T1000 (cell line): ENCODE data around the gene AP3S2.
"Not testable (repeated sequence)": the region's sequence is repeated elsewhere in the genome, so short reads cannot be mapped to it uniquely, and the experiment has no call there.

Source experiments
- DNase-seq: peaks from one replicate; lab custom pipeline; 2025; ENCODE audit warnings: mixed read lengths; lab: John Stamatoyannopoulos, UW

AP3S2 gene

DNA sequence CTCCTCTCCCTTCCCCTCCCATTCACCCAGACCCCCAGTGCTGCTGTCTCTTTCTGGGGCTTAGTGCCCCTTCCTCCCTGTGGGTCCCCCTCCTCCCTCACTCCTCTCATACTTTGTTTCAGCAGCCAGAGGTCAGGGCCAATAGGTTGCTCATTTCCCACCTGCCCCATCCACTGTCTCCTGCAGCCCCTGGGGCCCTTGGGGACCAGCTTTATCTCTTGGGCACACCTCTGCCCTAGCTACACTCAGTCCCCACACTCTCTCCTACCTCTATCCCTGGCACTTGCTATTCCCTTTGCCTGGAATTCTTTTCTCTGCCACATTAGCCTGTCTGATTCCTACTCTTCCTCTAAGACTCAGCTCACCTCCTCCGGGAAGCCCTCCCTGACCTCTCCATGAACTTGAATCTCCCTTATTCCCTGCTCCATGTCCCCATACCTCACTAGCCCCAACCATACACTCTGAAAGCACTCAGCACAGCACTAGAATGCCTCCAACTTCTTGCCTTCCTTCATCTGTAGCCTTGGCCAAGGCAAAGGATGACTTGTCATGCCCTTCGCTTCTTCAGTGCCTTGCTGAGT lies 93.8 kb downstream of the AP3S2 start:
- DNase-seq: no peak

DNA sequence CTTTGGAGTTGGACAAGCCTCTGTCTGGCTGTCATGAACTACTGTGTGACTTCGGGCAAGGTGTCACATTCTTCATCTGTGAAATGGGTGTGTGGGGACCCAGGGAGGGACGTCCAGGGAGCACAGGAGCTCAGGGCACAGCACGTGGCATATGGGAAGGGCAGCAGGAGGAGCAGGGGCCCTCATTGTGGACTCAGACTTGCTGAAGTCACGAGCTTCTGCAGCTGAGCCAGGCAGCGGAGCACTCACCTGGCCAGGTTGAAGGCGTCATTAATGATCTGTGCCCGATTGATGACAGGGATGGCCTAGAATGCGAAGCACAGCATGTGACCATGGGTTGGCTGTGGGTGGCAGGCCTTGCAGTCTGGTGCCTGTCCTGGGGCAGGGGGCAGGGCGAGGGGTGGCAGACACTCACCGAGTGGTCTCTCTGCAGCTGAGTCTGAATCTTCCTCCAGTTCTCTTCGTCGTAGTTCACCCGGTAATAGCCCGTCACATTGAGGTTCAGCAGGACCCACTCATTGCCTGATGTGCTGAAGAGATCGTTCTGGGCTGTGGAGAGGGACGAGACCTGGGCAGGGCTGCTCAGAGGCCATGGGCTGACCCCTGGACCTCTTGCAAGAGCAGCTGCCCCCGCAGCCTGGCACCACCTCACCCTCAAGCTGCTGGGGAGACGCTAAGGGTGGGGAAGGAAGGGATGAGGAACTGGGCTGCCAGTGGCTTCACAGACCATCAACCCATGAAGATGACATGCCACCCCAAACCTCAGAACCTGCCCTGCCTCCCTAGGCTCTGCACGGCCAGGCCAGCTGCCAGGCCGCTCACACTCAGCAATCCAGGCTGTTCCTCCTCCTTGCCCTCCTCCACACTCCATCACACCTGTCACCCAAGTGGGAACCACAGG lies 94.5 kb downstream of the AP3S2 start:
- DNase-seq: no peak

DNA sequence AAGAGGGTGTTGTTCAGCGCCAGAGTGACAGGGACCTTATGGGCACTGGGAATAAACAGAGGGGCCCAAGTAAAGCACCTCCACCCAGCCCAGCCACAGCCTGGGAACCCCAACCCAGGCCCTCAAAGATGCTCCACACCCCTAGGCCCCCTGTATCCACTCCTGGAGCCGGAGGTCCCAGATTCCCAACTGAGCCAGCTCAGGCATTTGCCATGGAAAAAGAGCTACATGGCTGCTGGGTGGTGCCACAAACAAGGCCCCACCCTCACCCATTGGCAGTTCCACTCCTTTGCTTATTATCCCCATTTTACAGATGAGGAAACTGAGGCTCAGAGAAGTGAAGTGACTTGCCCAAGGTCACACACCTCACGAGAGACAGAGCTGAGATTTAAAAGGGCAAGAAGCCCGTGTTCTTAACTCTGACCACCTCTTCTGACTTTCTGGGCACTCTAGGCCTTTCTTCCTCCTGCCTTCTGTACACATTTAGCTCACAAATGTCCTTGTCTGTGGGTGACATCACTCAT lies 96.1 kb downstream of the AP3S2 start:
- no peak for DNase-seq

DNA sequence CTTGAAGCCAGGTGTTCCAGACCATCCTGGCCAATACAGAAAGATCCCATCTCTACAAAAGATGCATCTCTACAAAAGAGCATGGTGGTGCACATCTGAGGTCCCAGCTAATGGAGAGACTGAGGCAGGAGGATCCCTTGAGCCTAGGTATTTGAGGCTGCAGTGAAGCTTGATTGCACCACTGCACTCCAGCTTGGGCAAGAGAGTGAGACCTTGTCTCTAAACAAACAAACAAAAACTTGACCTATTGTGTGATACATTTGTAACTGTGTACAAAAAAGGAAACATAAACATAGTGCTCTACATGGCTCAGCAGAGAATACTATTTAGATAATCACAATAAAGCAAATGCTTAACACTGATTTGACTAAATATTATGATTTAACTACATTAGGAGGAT lies 97.8 kb downstream of the AP3S2 start:
- no peak for DNase-seq

DNA sequence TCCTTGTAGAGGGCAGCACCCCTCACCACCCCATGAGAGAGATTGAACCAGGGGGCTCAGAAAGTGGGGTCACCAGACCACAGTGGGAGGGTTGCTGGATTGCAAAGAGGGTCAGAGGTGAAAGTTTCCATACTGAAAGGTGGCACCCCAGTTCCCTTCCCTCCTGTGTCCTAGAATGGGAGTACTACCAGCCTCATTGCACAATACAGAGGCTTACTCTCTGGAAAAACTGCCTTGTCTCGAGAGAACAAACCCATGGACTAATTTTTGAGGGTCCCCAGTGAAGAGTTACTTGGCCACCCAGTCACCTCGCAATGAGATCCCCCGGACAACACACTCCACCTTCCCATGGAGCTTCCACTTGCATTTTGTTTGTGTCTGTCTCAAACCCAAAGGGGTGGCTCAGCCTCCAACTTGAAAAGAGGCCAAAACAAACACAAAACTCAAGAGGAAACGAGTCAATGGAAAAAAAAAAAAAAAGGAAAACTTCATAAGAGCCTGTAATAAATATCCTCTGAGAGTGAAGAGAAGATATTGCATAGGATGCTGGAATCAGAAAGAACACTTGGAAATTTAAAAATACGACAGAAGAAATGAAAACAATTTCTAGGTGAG lies 99.1 kb downstream of the AP3S2 start:
- DNase-seq: no peak

DNA sequence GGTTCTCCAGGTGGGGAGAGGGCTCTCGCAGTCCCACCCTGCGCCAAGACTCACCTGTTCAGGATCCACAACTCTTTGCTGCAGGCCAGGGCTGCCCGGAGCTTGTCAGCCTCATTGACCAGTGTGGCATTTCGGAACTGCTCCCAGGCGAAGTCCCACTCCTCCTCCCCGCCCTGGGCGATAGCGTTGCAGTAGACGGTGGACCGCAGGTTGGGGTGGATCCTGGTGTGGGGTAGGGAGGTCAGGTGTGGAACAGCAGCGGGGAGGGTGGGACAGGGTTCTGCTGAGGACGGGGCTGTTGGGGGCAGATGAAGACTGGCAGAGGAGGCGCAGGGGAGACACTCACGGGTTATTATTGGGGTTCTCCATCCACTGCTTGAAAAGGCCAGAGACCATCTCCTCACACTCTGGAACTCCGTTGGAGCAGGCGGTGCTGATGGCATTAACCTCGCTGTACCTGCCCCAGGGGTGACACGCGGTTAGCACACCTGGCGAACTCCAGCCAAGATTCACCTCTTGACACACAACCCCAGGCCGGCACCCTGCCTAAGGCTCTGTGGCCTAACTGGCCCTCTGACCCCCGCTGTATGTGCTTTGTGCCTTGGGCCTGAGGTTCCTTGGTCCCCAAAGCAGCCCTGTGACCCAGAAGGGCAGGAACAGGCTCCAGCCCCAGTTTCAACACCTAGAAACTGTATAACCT lies 101.5 kb downstream of the AP3S2 start:
- no peak for DNase-seq

DNA sequence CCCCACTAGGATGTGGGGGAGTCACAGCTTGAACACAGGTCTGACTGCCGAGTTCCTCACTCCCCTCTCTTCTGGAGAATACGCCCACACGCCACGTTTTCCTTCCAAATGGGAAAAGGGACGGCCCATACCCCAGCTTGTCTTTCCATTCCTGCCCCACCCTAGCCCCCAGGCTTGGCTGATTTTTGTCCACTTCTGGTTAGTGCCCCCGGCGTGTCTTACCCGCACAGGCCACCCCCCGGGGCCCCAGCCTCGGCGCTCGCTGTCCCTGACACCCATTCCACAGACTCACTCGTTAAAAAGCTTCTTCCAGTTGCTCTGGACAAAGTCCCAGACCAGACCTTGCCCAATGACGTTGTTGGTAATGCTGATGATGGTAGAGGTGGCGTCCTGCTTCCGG lies 103.1 kb downstream of the AP3S2 start:
- no peak for DNase-seq

DNA sequence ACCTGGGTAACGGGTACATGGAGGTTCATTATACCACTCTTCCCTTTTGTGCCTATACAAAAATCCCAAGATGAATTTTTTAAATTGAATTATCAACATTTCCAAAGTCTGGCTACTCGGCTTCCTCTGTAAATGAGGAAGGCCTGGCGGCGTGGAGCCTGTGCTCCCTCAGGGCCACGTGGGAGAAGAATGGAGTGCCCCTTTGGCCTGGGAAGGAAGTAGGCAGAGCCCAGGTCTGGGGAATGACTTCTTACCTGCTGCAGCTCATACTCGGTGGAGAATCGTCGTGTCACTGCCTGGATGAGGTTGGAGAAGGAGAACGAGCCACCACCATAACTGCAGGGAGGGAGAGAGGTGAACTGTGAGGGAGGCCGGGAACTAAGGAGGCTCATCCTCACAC lies 103.6 kb downstream of the AP3S2 start:
- DNase-seq: no peak

DNA sequence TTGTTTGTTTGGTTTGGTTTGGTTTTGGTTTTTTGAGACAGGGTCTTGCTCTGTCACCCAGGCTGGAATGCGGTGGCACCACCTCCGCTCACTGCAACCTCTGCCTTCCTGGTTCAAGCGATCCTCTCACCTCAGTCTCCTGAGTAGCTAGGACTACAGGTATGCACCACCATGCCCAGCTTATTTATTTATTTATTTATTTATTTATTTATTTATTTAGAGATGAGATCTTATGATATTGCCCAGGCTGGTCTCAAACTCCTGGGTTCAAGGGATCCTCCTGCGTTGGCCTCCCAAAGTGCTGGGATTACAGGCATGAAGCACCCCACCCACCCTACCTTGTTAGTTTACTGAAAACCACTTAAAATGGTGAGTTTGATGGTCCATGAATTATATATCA lies 105.2 kb downstream of the AP3S2 start:
- DNase-seq: not testable (repeated sequence)

DNA sequence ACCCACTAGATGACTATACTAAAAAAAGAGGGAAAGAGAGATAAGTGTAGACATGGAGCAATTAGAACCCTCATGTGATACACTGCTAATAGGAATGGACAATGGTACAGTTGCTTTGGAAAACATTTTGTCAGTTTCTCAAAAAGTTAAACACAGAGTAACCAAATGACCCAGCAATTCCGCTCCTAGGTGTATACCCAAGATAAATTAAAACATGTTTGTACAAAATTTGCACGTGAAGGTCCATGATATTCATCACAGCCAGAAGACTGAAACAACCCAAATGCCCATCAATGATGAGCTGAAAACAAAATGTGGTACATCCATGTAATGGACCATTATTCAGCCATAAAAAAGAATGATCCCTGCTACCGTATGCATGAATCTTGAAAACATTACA lies 105.8 kb downstream of the AP3S2 start:
- no peak for DNase-seq

DNA sequence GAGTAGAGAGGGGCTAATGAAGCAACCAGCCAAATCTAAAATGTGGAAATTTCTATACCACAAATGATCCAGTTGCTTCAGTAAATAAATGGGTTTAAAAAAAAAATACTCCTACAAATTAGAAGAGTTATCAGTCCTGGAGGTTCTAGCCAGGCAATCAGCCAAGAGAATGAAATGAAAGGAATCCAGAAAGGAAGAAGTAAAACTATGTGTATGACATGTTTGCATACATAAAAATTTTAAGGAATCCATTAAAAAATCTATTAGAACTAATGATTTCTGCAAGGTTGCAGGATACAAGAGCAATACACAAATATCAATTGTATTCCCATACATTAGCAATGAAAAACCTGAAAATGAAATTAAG lies 108.0 kb downstream of the AP3S2 start:
- DNase-seq: no peak

DNA sequence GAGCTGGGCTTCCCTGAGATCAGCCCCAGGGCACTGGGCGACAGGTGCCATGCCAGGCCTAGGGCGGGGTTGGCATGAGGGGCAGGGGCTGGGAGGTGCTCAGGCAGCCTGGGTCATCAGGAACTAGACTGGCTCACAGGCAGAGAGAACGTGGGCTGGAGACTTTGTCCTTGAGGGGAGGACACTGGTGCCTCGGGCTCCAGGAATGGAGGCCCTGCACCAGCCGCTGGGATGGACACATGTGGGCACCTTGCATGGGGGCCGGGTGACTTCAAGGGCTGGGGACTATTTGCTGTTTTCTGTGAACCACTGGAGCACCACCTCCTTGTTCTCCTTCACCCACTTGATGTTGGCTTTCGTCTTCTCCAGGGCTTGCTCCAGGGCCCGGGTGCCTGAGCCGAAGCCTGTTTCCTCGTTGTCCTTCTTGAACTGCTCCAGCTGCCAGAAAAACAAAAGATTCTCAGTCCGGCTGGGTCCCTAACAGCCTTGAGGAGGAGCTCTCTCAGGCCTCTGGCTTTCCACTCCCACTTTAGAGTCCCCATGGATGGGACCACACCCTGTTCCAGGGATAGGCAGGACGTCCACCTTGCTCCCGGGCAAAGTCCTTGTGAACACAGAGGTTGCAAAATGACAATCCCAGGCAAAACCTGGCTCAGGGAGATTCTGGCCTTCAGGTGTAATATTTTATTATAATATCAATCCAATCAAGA lies 108.6 kb downstream of the AP3S2 start:
- DNase-seq: no peak

DNA sequence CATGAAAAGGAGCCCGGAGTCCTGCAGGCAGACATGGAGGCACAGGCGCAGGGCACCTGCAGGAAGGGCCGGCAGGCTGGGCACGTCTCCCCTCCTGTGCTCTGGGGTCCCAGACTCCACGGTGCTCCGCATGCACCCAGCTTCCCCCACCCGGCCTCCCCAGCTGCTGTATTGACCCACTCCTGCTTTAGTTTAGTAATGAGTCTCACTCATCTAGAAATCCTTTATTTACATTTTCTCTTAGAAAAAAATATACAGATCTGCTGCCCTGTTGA lies 109.2 kb downstream of the AP3S2 start:
- no peak for DNase-seq

DNA sequence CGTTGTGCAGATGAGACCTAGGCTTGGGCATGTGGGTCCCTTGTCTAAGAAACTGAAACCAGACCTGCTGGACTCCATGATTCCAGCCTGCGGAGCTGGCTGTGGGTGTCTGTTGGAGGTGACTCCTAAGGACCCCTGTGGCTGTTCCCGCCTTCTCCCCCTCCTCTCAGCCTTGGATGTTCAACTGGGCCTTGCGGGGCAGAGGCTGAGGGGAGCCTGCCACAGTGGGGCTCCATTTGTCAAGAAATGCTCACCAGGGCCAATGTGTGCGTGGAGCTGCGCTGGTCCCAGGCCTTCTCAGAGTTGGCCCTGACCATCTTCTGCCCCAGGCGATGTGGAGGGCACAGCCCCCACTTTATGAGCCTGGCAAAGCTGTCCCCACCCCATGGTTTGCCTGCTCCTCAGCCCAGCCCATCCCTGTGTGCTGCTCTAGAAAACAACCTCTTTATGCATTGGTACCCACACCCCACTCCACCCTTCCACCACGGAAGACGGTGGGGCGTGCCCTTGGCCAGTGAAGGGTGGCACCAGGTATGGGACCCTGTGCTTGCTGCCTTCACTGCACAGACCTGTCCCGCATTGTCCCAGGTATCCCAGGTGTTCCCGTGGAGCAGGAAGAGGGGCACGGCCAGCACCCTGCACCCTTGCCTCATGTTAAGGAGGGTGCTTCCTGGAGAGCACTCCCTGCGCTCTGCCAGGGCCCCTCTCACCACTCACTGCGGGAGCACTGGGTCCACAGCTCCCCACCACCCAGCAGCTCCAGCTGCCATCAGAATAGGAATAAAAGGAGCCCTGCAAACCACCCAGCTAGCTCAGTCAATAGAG lies 109.7 kb downstream of the AP3S2 start:
- no peak for DNase-seq

DNA sequence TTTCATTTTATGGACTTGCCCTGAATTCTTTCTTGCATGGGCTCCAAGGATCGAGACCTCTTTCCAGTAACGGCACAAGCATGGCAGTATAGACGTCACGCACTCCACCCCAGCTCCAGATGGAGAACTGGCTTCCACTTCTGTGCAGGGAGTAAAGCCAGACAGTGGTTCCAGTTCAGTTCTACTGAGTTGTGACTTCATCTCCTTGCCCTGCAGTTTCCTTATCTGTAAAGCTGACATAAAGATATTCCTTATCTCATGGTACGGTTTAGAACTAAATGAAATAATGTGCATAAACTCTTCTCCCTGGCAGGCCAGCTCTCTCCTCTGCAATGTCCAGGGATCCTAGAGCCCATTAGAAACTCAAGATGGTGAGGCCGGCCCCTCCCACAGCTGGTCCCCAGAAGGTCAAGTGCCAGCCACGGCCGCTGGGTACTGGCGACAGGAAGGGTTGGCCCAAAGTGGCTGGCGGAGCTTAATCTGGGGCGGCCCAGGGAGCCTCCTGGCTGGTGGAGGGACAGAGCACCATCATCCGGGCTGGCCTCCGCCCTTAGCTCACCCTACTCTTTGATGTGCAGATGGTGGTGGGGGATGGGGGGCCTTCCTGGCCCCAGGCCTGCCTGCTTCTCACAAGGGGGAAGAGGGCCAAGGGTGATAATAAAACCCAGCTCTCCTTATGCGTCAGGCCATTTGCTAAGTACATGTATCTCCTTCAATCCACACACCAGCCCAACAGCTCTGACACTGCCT lies 110.5 kb downstream of the AP3S2 start:
- DNase-seq: no peak

DNA sequence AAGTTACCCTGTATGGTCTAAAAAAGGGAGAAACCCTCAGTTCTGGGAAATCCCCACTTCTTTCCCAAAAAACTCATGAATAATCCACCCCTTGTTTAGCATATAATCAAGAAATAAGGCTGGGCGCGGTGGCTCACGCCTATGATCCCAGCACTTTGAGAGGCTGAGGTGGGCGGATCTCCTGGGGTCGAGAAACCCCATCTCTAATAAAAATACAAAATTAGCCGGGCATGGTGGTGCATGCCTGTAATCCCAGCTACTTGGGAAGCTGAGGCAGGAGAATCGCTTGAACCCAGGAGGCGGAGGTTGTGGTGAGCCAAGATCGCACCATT lies 111.2 kb downstream of the AP3S2 start:
- not testable (repeated sequence) for DNase-seq

DNA sequence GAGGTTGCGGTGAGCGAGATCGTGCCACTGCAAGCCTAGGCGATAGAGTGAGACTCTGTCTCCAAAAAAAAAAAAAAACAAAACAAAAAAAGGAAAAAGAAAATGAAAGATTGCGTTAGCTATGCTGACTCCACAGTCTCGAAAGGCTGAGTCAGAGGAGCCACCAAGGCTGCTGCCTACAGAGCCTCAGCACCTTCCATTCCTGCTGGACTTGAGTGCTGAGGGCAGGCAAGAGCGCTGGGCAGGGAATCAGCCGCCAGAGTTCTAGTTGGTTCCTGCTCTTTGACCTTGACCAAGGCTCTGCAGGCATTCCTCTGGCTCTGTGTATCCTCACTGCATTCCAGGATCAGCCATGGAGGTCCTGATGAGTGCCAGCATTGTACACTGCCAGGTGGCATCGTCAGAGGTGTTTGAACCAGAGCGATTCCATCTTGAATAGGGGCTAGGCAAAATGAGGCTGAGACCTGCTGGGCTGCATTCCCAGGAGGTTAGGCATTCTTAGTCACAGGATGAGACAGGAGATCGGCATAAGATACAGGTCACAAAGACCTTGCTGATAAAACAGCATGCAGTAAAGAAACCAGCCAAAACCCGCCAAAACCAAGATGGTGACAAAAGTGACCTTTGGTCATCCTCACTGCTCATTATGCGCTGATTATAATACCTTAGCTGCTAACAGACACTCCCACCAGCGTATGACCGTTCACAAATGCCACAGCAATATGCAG lies 111.7 kb downstream of the AP3S2 start:
- DNase-seq: peak; percentile 32

DNA sequence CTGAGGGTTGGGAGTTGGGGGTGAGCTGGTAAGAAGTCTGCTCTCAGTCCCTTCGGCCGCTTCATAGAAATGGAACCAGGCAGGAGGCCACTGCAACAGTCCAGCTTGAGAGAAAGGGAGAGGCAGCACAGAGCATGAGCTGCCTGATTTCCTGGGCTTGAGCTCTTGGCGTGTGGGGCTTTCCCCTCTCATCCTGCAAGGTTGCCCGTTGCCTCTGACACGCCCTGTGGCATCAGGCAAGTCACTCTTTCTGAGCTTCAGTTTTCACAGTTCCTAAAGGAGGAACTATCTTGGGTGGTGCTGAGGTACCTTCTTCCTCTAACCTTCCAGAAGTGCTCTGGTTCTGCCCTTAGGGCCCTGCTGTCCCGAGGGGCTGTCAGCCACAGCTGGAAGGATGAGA lies 112.7 kb downstream of the AP3S2 start:
- DNase-seq: no peak

DNA sequence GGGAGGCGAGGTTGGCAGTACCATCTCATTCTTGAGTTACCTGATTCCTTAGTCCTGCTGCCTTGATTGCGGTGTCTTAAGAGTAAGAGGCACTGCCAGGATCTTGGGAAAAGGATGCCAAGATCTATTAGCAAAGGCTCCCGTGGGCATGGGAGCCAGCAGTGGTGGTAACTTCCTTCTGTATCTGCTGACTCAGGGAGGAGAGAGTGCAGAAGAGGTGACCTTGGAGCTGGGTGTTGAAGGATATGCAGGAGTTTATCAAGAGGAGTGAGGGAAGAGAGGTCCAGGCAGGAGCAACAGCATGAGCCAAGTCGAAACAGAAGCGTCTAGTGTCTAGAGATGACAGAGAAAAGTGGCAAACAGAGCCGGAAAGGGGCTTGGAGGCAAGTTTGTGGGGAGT lies 113.2 kb downstream of the AP3S2 start:
- DNase-seq: no peak
